ENCODE results near the gene ZP3. TPM values are rescaled to one million over a fixed set of nuclear protein-coding genes. Genes with fewer than 3 reads are reported as not detected.
"Not testable (repeated sequence)": the region's sequence is repeated elsewhere in the genome, so short reads cannot be mapped to it uniquely, and the experiment has no call there.

The ZP3 gene
- polyA plus RNA-seq, 1 experiment, result 2.5 TPM

- no peaks in the 10 kb centered on the region for H3K36me3 ChIP-seq (ENCODE audit: control insufficient read depth, insufficient read depth, low read length)
- POLR2A ChIA-PET, result no interaction called here
- peak; percentile 57 for DNase-seq (ENCODE audit: low read depth)
- H3K27me3 ChIP-seq (ENCODE audit: control insufficient read depth, insufficient read depth, low read length), result no peaks in the 10 kb centered on the region
- peak overlapping the region; percentile 71 for H3K4me3 ChIP-seq (ENCODE audit: low read depth, low read length)
- CTCF ChIA-PET, result interaction anchor here (0.8 to 1.1 kb wide), 2 partner anchors 10 to 33 kb away, joined by 3 read pairs; no protein-coding TSS in a partner anchor
- no peak for TF ChIP-seq CTCF (IDR thresholded peaks at IDR 0.05; ENCODE audit: insufficient read depth, low read depth, low read length)
Measured at GRCh38 chr7:76393116-76394031, 31.4 kb upstream of the ZP3 start.

GRCh38 chr7:76394957-76395356 is 29.8 kb upstream of the ZP3 start:
- DNase-seq (ENCODE audit: low read depth), result no peak
- no peaks in the 10 kb centered on the region for H3K36me3 ChIP-seq (ENCODE audit: control insufficient read depth, insufficient read depth, low read length)
- ChIA-PET CTCF (interaction anchor here (2.0 kb wide), 1 partner anchor 9 kb away, joined by 9 read pairs; no protein-coding TSS in a partner anchor), POLR2A (no interaction called here)
- no peak for TF ChIP-seq CTCF (IDR thresholded peaks at IDR 0.05; ENCODE audit: insufficient read depth, low read depth, low read length)
- H3K4me3 ChIP-seq (ENCODE audit: low read depth, low read length), result no peak overlapping the region
- H3K27me3 ChIP-seq (ENCODE audit: control insufficient read depth, insufficient read depth, low read length), result no peaks in the 10 kb centered on the region

- POLR2A ChIA-PET; H3K4me3 ChIP-seq (ENCODE audit: low read depth, low read length); DNase-seq (ENCODE audit: low read depth); H3K27me3 ChIP-seq (ENCODE audit: control insufficient read depth, insufficient read depth, low read length); H3K36me3 ChIP-seq (ENCODE audit: control insufficient read depth, insufficient read depth, low read length): not testable (repeated sequence)
- CTCF ChIA-PET, result interaction anchor here (1.2 to 2.0 kb wide), 2 partner anchors 8 to 77 kb away, joined by 3 to 9 read pairs; no protein-coding TSS in a partner anchor
Measured at GRCh38 chr7:76395605-76395964, 29.2 kb upstream of the ZP3 start.

- CTCF ChIA-PET, result interaction anchor here (1.2 to 2.0 kb wide), 2 partner anchors 8 to 78 kb away, joined by 3 to 9 read pairs; no protein-coding TSS in a partner anchor
- H3K36me3 ChIP-seq (ENCODE audit: control insufficient read depth, insufficient read depth, low read length), result no peaks in the 10 kb centered on the region
- no peak for TF ChIP-seq CTCF (IDR thresholded peaks at IDR 0.05; ENCODE audit: insufficient read depth, low read depth, low read length)
- no peaks in the 10 kb centered on the region for H3K27me3 ChIP-seq (ENCODE audit: control insufficient read depth, insufficient read depth, low read length)
- no peak overlapping the region for H3K4me3 ChIP-seq (ENCODE audit: low read depth, low read length)
- no peak for DNase-seq (ENCODE audit: low read depth)
- POLR2A ChIA-PET, result no interaction called here
Measured at GRCh38 chr7:76395965-76396726, 28.6 kb upstream of the ZP3 start.

- ChIA-PET POLR2A (no interaction called here), CTCF (interaction anchor here (1.2 kb wide), 2 partner anchors 10 to 78 kb away, joined by 3 to 6 read pairs; no protein-coding TSS in a partner anchor)
- no peak for TF ChIP-seq CTCF (IDR thresholded peaks at IDR 0.05; ENCODE audit: insufficient read depth, low read depth, low read length)
- DNase-seq (ENCODE audit: low read depth), result no peak
- no peaks in the 10 kb centered on the region for H3K27me3 ChIP-seq (ENCODE audit: control insufficient read depth, insufficient read depth, low read length)
- H3K36me3 ChIP-seq (ENCODE audit: control insufficient read depth, insufficient read depth, low read length), result no peaks in the 10 kb centered on the region
- H3K4me3 ChIP-seq (ENCODE audit: low read depth, low read length), result no peak overlapping the region
Measured at GRCh38 chr7:76396864-76397263, 27.9 kb upstream of the ZP3 start.

Measured in BJ (cell line).